Astrocyte (in vitro differentiated cells and primary cell): Measurements from ENCODE around the gene RASL10B. TPM values are rescaled to one million over a fixed set of nuclear protein-coding genes. Genes with fewer than 3 reads are reported as not detected.

Source experiments
- DNase-seq: peaks from one replicate; pipeline ENCODE4 v3.0.0-alpha.2; 2010; ENCODE audit warnings: low read depth
- FAIRE-seq: peaks from 2 replicates; lab custom pipeline; 2011; peaks lifted over from hg19 to GRCh38; lab: Jason Lieb, UNC
- H2AFZ ChIP-seq: 2 replicates; pipeline ENCODE4 v1.6.0; 2012; ENCODE audit warnings: low read depth, low read length, inconsistent platforms
- H3K27ac ChIP-seq: 2 replicates; pipeline ENCODE4 v1.5.1; 2011; ENCODE audit warnings: low read depth, low read length, inconsistent platforms
- H3K27me3 ChIP-seq: 2 replicates; pipeline ENCODE4 v1.6.0; 2011; ENCODE audit warnings: low read length, inconsistent platforms; ENCODE audit not compliant: insufficient read depth
- H3K36me3 ChIP-seq: 2 replicates; pipeline ENCODE4 v1.5.1; 2011; ENCODE audit warnings: low read length, inconsistent platforms; ENCODE audit not compliant: insufficient read depth
- H3K4me1 ChIP-seq: 2 replicates; pipeline ENCODE4 v1.5.1; 2011; ENCODE audit warnings: low read length, inconsistent platforms; ENCODE audit not compliant: insufficient read depth
- H3K4me2 ChIP-seq: 2 replicates; pipeline ENCODE4 v1.6.0; 2012; ENCODE audit warnings: low read length, inconsistent platforms
- H3K4me3 ChIP-seq: 2 replicates; pipeline ENCODE4 v1.5.1; 2011; ENCODE audit warnings: low read depth, mild to moderate bottlenecking, low read length, inconsistent platforms; ENCODE audit not compliant: insufficient read depth
- H3K79me2 ChIP-seq: 2 replicates; pipeline ENCODE4 v1.6.0; 2012; ENCODE audit warnings: mild to moderate bottlenecking, low read length, inconsistent platforms; ENCODE audit not compliant: insufficient read depth
- H3K9ac ChIP-seq: 2 replicates; pipeline ENCODE4 v1.6.0; 2012; ENCODE audit warnings: mild to moderate bottlenecking, low read length, inconsistent platforms
- H3K9me3 ChIP-seq: 2 replicates; pipeline ENCODE4 v1.5.1; 2012; ENCODE audit warnings: low read depth, mild to moderate bottlenecking, low read length, inconsistent platforms; ENCODE audit not compliant: insufficient read depth
- H4K20me1 ChIP-seq: 2 replicates; pipeline ENCODE4 v1.6.0; 2012; ENCODE audit warnings: low read length, inconsistent platforms; ENCODE audit not compliant: insufficient read depth
- H3K27ac Mint-ChIP-seq: one replicate; pipeline ENCODE4 v1.8.0; 2021; ENCODE audit warnings: mild to moderate bottlenecking, mixed read lengths; ENCODE audit not compliant: unreplicated experiment
- H3K27me3 Mint-ChIP-seq: one replicate; pipeline ENCODE4 v1.8.0; 2021; ENCODE audit warnings: low read depth, mixed read lengths; ENCODE audit not compliant: unreplicated experiment
- H3K36me3 Mint-ChIP-seq: one replicate; pipeline ENCODE4 v1.8.0; 2021; ENCODE audit warnings: low read depth, mixed read lengths; ENCODE audit not compliant: unreplicated experiment
- H3K4me1 Mint-ChIP-seq: one replicate; pipeline ENCODE4 v1.8.0; 2021; ENCODE audit warnings: low read depth, mixed read lengths; ENCODE audit not compliant: unreplicated experiment
- H3K4me3 Mint-ChIP-seq: one replicate; pipeline ENCODE4 v1.8.0; 2021; ENCODE audit warnings: mild to moderate bottlenecking, moderate library complexity, mixed read lengths; ENCODE audit not compliant: unreplicated experiment
- H3K9me3 Mint-ChIP-seq: one replicate; pipeline ENCODE4 v1.8.0; 2021; ENCODE audit warnings: mild to moderate bottlenecking, mixed read lengths; ENCODE audit not compliant: unreplicated experiment
- EZH2 ChIP-seq: IDR thresholded peaks from 2 replicates; pipeline ENCODE4 v1.6.1; 2012; ENCODE audit warnings: mild to moderate bottlenecking, low read length, inconsistent platforms; ENCODE audit not compliant: insufficient read depth
- total RNA-seq: library from RNA; stranded (reverse); gene quantifications from 2 replicates; pipeline ENCODE4 v1.2.1, GENCODE V29; 2021
- TF ChIP-seq, protein P1 (sequence below): IDR thresholded peaks from 2 replicates; pipeline ENCODE4 v1.5.1; 2011; ENCODE audit warnings: low read depth, mild to moderate bottlenecking, inconsistent platforms, low read length, moderate library complexity; ENCODE audit not compliant: insufficient read depth

The RASL10B gene
- total RNA-seq, 1 donor from 2014 or later, result 21.7 TPM

DNA sequence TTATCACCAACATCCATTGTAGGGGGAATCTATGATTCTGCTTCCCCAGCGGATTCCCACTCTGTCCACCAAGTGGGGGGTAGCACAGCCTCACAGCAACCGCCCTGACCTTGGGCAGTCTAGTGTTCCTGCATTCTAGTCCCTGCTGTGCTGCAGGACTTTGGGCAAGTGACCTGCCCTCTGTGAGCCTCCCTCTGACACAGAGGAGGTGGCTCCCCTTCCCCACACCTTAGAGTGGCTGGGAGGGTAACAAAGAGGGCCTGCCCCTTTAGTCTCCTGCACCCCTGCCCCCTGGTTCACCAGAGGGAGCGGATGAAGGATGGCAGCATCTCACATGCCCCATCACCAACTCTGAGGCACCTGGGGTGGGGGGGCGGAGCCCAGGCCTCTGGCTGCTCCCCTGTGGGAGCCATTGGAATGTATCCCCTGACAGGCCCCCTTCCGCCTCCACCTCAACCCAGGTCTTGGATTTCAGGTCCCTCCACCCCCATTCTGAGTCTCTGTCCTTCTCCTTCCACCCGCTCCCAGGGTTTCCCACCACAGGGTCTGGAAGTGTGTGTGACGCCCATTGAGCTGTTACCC is 11.5 kb downstream of the RASL10B start:
- peaks cover 7% of the 10 kb centered on the region for H4K20me1 ChIP-seq
- TF ChIP-seq EZH2, result no peak
- TF ChIP-seq, protein P1, sequence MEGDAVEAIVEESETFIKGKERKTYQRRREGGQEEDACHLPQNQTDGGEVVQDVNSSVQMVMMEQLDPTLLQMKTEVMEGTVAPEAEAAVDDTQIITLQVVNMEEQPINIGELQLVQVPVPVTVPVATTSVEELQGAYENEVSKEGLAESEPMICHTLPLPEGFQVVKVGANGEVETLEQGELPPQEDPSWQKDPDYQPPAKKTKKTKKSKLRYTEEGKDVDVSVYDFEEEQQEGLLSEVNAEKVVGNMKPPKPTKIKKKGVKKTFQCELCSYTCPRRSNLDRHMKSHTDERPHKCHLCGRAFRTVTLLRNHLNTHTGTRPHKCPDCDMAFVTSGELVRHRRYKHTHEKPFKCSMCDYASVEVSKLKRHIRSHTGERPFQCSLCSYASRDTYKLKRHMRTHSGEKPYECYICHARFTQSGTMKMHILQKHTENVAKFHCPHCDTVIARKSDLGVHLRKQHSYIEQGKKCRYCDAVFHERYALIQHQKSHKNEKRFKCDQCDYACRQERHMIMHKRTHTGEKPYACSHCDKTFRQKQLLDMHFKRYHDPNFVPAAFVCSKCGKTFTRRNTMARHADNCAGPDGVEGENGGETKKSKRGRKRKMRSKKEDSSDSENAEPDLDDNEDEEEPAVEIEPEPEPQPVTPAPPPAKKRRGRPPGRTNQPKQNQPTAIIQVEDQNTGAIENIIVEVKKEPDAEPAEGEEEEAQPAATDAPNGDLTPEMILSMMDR, result no peak
- no peaks in the 10 kb centered on the region for H3K36me3 ChIP-seq
- no peak overlapping the region for H3K4me2 ChIP-seq
- no peaks in the 10 kb centered on the region for H3K79me2 ChIP-seq
- H3K27me3 ChIP-seq, result peaks cover 36% of the 10 kb centered on the region
- no peak for FAIRE-seq
- DNase-seq, result no peak
- Mint-ChIP-seq H3K27ac (no peak overlapping the region), H3K27me3 (peaks cover 63% of the 10 kb centered on the region), H3K4me1 (no peaks in the 10 kb centered on the region), H3K36me3 (peaks cover 4% of the 10 kb centered on the region), H3K9me3 (peaks cover 1% of the 10 kb centered on the region), H3K4me3 (no peak overlapping the region)
- H3K9me3 ChIP-seq, result peaks cover 7% of the 10 kb centered on the region
- H3K27ac ChIP-seq, result no peak overlapping the region
- H3K4me1 ChIP-seq, result peaks cover 2% of the 10 kb centered on the region
- H3K9ac ChIP-seq, result no peak overlapping the region
- H3K4me3 ChIP-seq, result no peak overlapping the region
- H2AFZ ChIP-seq, result no peak overlapping the region

DNA sequence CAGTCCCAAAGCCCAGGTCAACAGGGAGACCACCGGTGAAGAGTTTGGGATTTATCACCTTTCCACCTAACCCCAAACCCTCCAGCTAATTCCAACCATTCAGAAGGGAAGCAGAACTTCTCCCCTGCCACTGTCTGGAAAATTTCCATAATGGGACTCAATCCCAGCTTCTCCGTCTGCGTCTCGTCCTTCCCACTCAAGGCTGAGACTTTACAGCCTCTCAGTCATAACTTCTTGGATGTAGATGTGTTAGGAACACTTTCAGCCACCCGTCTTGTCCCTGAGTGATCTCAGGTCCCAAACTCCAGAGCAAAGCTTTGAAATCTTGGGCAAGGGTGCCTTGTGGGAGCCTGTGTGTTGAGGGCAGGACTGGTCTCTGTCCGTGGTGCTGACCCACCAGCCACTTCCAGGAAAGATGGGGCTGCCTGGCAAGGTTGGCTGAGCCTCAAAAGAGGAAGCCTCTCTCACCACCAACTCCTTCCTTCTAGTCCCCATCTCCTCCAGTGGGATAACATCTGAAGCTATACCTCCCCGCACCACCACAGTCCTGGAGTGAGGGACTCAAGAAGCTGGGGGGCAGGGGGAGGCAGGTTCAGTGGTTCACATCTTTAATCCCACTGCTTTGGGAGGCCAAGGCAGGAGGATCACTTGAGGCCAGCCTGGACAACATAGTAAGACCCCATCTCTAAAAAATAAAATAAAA is 12.3 kb downstream of the RASL10B start:
- H3K4me3 Mint-ChIP-seq, result no peak overlapping the region

More for the DNA sequence above, 12.3 kb downstream of the RASL10B start:
- H3K27me3 ChIP-seq, result peaks cover 35% of the 10 kb centered on the region
- H3K9me3 ChIP-seq, result peaks cover 7% of the 10 kb centered on the region
- H2AFZ ChIP-seq, result no peak overlapping the region
- peaks cover 1% of the 10 kb centered on the region for H3K9me3 Mint-ChIP-seq
- TF ChIP-seq, protein P1, result no peak
- TF ChIP-seq EZH2, result no peak
- H4K20me1 ChIP-seq, result peaks cover 7% of the 10 kb centered on the region
- no peak overlapping the region for H3K27ac Mint-ChIP-seq
- H3K79me2 ChIP-seq, result no peaks in the 10 kb centered on the region
- H3K27ac ChIP-seq, result no peak overlapping the region
- DNase-seq, result no peak
- no peak overlapping the region for H3K4me2 ChIP-seq
- no peak for FAIRE-seq
- no peaks in the 10 kb centered on the region for H3K4me1 Mint-ChIP-seq
- peaks cover 64% of the 10 kb centered on the region for H3K27me3 Mint-ChIP-seq
- no peak overlapping the region for H3K9ac ChIP-seq
- no peaks in the 10 kb centered on the region for H3K36me3 ChIP-seq
- peaks cover 2% of the 10 kb centered on the region for H3K4me1 ChIP-seq
- H3K4me3 ChIP-seq, result no peak overlapping the region
- H3K36me3 Mint-ChIP-seq, result peaks cover 4% of the 10 kb centered on the region
